ENCODE measurements around the gene SPON1. TPM values are rescaled to one million over a fixed set of nuclear protein-coding genes. Genes with fewer than 3 reads are reported as not detected.
A peak's percentile ranks its signal among the peaks of the same experiment; 100 is the strongest.

Gene SPON1
- total RNA-seq, 3 donors from 2014 or later (not counting 1 experiment from before 2014, with no cell fraction given): 0.09 to 0.18 TPM; not detected in 1

DNA sequence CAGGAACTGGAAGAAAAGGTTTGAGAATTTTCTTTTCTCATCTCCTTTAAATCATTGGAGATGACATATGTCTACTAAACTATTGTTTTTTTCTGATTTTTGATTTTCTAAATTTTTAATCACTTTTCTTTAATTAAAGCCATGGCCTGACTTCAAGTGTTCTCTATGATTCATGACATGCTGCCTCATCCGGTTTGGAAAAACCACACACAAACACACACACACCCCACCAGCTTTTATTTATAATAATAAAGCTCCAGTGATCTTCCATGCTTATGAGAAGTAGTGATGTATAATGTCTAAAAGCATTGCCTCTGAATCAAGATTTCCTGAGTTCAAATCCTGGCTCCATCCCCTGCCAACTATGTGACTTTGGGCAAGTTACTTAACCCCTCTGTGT, 179.2 kb downstream of the SPON1 start:
- DNase-seq: no peak
- WGBS (ENCODE audit: insufficient coverage): no CpG with 5 or more reads among the region's 1 CpG
- Histone ChIP-seq H3K4me1 (ENCODE audit: control insufficient read depth, insufficient read depth, low read length) (no peaks in the 10 kb centered on the region), H3K36me3 (ENCODE audit: control insufficient read depth, insufficient read depth, low read length) (no peaks in the 10 kb centered on the region), H3K4me3 (ENCODE audit: low read length) (no peak overlapping the region), H3K27me3 (ENCODE audit: control insufficient read depth, insufficient read depth, low read length) (no peaks in the 10 kb centered on the region), H3K27ac (ENCODE audit: low read length) (no peak overlapping the region), H3K9me3 (ENCODE audit: control insufficient read depth, insufficient read depth, low read length) (no peaks in the 10 kb centered on the region)
- Mint-ChIP-seq H3K36me3 (no peaks in the 10 kb centered on the region), H3K4me3 (no peak overlapping the region), H3K27me3 (ENCODE audit: low read depth in 2 of 2) (peaks cover 3 to 9% of the 10 kb centered on the region in 2 donors), H3K4me1 (no peaks in the 10 kb centered on the region), H3K9me3 (no peaks in the 10 kb centered on the region), H3K27ac (no peak overlapping the region)
- TF ChIP-seq, protein P1, sequence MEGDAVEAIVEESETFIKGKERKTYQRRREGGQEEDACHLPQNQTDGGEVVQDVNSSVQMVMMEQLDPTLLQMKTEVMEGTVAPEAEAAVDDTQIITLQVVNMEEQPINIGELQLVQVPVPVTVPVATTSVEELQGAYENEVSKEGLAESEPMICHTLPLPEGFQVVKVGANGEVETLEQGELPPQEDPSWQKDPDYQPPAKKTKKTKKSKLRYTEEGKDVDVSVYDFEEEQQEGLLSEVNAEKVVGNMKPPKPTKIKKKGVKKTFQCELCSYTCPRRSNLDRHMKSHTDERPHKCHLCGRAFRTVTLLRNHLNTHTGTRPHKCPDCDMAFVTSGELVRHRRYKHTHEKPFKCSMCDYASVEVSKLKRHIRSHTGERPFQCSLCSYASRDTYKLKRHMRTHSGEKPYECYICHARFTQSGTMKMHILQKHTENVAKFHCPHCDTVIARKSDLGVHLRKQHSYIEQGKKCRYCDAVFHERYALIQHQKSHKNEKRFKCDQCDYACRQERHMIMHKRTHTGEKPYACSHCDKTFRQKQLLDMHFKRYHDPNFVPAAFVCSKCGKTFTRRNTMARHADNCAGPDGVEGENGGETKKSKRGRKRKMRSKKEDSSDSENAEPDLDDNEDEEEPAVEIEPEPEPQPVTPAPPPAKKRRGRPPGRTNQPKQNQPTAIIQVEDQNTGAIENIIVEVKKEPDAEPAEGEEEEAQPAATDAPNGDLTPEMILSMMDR (IDR thresholded peaks at IDR 0.05): no peak
- intact Hi-C loops (cut with micrococcal nuclease): no loop called here
- ATAC-seq: no peak

DNA sequence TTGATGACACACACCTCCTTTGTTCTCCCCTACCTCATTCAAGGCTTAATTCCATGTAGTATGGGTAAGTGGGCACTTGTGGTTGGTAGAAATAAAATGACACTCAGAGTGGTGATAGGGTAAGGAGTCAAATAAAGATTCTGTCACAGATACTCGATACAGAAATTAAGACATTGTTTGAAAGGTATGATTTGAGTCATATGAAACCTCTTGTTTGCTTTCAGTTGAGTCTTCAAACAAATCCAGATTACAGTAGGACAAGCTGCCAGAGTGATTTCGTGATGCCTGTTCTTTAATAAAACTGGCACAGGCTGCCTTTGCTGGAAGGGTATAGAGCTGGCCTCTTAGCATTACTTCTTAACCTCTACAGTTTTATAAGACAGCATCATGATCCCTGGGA, 182.4 kb downstream of the SPON1 start:
- no peak for DNase-seq
- no peaks in the 10 kb centered on the region for H3K4me1 ChIP-seq (ENCODE audit: control insufficient read depth, insufficient read depth, low read length)

GRCh38 chr11:14148653-14149273, 186.2 kb downstream of the SPON1 start:
- Histone ChIP-seq H3K4me1 (ENCODE audit: control insufficient read depth, insufficient read depth, low read length) (no peaks in the 10 kb centered on the region), H3K27me3 (ENCODE audit: control insufficient read depth, insufficient read depth, low read length) (no peaks in the 10 kb centered on the region), H3K9me3 (ENCODE audit: control insufficient read depth, insufficient read depth, low read length) (peaks cover 4% of the 10 kb centered on the region), H3K4me3 (ENCODE audit: low read length) (no peak overlapping the region), H3K36me3 (ENCODE audit: control insufficient read depth, insufficient read depth, low read length) (no peaks in the 10 kb centered on the region), H3K27ac (ENCODE audit: low read length) (no peak overlapping the region)
- Mint-ChIP-seq H3K4me3 (no peak overlapping the region), H3K27ac (no peak overlapping the region), H3K27me3 (ENCODE audit: low read depth in 2 of 2) (peaks cover 8 to 23% of the 10 kb centered on the region in 2 donors), H3K36me3 (no peaks in the 10 kb centered on the region), H3K4me1 (no peaks in the 10 kb centered on the region), H3K9me3 (no peaks in the 10 kb centered on the region)
- TF ChIP-seq, protein P1 (IDR thresholded peaks at IDR 0.05): peak; percentile 43
- DNase-seq (peak in 1 of 2 donors; percentile 66), ATAC-seq (peak in 2 of 3 donors; percentile 57)
- 50% methylated on average over 3 of the region's 3 CpGs for WGBS (ENCODE audit: insufficient coverage)
- intact Hi-C loops (cut with micrococcal nuclease): loop anchor here (1.0 kb wide), 1 partner anchor 376 kb away; no protein-coding TSS in a partner anchor

More for the DNA sequence above, 182.4 kb downstream of the SPON1 start:
- intact Hi-C loops (cut with micrococcal nuclease): no loop called here
- ATAC-seq: no peak
- 85% methylated on average over 2 of the region's 2 CpGs for WGBS (ENCODE audit: insufficient coverage)
- H3K27me3 ChIP-seq (ENCODE audit: control insufficient read depth, insufficient read depth, low read length): no peaks in the 10 kb centered on the region
- no peak overlapping the region for H3K4me3 ChIP-seq (ENCODE audit: low read length)
- H3K9me3 Mint-ChIP-seq: no peaks in the 10 kb centered on the region
- no peak overlapping the region for H3K4me3 Mint-ChIP-seq
- H3K9me3 ChIP-seq (ENCODE audit: control insufficient read depth, insufficient read depth, low read length): no peaks in the 10 kb centered on the region
- TF ChIP-seq, protein P1 (IDR thresholded peaks at IDR 0.05): no peak
- no peaks in the 10 kb centered on the region for H3K36me3 Mint-ChIP-seq
- no peaks in the 10 kb centered on the region for H3K36me3 ChIP-seq (ENCODE audit: control insufficient read depth, insufficient read depth, low read length)
- H3K4me1 Mint-ChIP-seq: no peaks in the 10 kb centered on the region
- no peak overlapping the region for H3K27ac ChIP-seq (ENCODE audit: low read length)
- H3K27me3 Mint-ChIP-seq (ENCODE audit: low read depth in 2 of 2): peaks cover under 1 to 11% of the 10 kb centered on the region in 2 donors
- no peak overlapping the region for H3K27ac Mint-ChIP-seq

GRCh38 chr11:14149683-14150082, 187.2 kb downstream of the SPON1 start:
- Mint-ChIP-seq H3K27me3 (ENCODE audit: low read depth in 2 of 2) (peaks cover 8 to 23% of the 10 kb centered on the region in 2 donors), H3K36me3 (no peaks in the 10 kb centered on the region), H3K4me3 (no peak overlapping the region), H3K27ac (no peak overlapping the region), H3K4me1 (no peaks in the 10 kb centered on the region), H3K9me3 (no peaks in the 10 kb centered on the region)
- whole genome bisulfite sequencing (ENCODE audit: insufficient coverage): 21% methylated on average over 1 of the region's 2 CpGs
- peaks cover 12% of the 10 kb centered on the region for H3K9me3 ChIP-seq (ENCODE audit: control insufficient read depth, insufficient read depth, low read length)
- ATAC-seq (no peak), DNase-seq (no peak)
- H3K4me1 ChIP-seq (ENCODE audit: control insufficient read depth, insufficient read depth, low read length): no peaks in the 10 kb centered on the region
- no peaks in the 10 kb centered on the region for H3K27me3 ChIP-seq (ENCODE audit: control insufficient read depth, insufficient read depth, low read length)
- no peaks in the 10 kb centered on the region for H3K36me3 ChIP-seq (ENCODE audit: control insufficient read depth, insufficient read depth, low read length)
- TF ChIP-seq, protein P1 (IDR thresholded peaks at IDR 0.05): no peak
- H3K27ac ChIP-seq (ENCODE audit: low read length): no peak overlapping the region
- intact Hi-C loops (cut with micrococcal nuclease): no loop called here
- no peak overlapping the region for H3K4me3 ChIP-seq (ENCODE audit: low read length)

All from natural killer cell (primary cell).